Measurements from ENCODE around the gene CLIP1. TPM values are rescaled to one million over a fixed set of nuclear protein-coding genes. Genes with fewer than 3 reads are reported as not detected.

CLIP1 gene
- total RNA-seq, 2 experiments from 2014 or later: 11.2 to 25.6 TPM

GRCh38 chr12:122345042-122345441, 77.4 kb downstream of the CLIP1 start:
- H3K79me2 ChIP-seq (ENCODE audit: insufficient read depth, low read depth, low read length): no peaks in the 10 kb centered on the region
- intact Hi-C loops (cut with micrococcal nuclease; ENCODE audit: unreplicated experiment): no loop called here
- H3K27ac ChIP-seq (ENCODE audit: low read depth, low read length, poor library complexity, severe bottlenecking): no peak overlapping the region
- H2AFZ ChIP-seq (ENCODE audit: low read length): no peak overlapping the region
- no TSS peak for BruUV-seq (replicated peaks)
- no peak for TF ChIP-seq CTCF (conservative IDR thresholded peaks at IDR 0.05; ENCODE audit: low read length)
- TF ChIP-seq EZH2phosphoT487 (IDR thresholded peaks at IDR 0.05; ENCODE audit: borderline replicate concordance, low read depth, low read length): no peak
- no peaks in the 10 kb centered on the region for H3K36me3 ChIP-seq (ENCODE audit: insufficient read depth, low read length)
- no peaks in the 10 kb centered on the region for H3K4me1 ChIP-seq (ENCODE audit: insufficient read depth, low read length, poor library complexity, severe bottlenecking)
- CTCF ChIA-PET (ENCODE audit: unreplicated experiment): no interaction called here
- POLR2A ChIA-PET: interaction anchor here (0.7 kb wide), 1 partner anchor 22 kb away, joined by 3 read pairs; no protein-coding TSS in a partner anchor
- H4K20me1 ChIP-seq (ENCODE audit: insufficient read depth, low read length): no peaks in the 10 kb centered on the region
- no peaks in the 10 kb centered on the region for H3K9me2 ChIP-seq (ENCODE audit: insufficient read depth, low read length)
- H3K4me3 ChIP-seq (ENCODE audit: low read depth, low read length, poor library complexity, severe bottlenecking): no peak overlapping the region
- H3K9me3 ChIP-seq (ENCODE audit: low read length): no peaks in the 10 kb centered on the region
- no peak for DNase-seq (ENCODE audit: low spot score)
- no peak overlapping the region for H3K4me2 ChIP-seq (ENCODE audit: low read length)

- TF ChIP-seq EZH2phosphoT487 (IDR thresholded peaks at IDR 0.05; ENCODE audit: borderline replicate concordance, low read depth, low read length): no peak
- TF ChIP-seq CTCF (conservative IDR thresholded peaks at IDR 0.05; ENCODE audit: low read length): peak; percentile 98
- peak; percentile 69 for DNase-seq (ENCODE audit: low spot score)
- Histone ChIP-seq H3K9me3 (ENCODE audit: low read length) (no peaks in the 10 kb centered on the region), H3K27ac (ENCODE audit: low read depth, low read length, poor library complexity, severe bottlenecking) (no peak overlapping the region), H3K79me2 (ENCODE audit: insufficient read depth, low read depth, low read length) (no peaks in the 10 kb centered on the region), H4K20me1 (ENCODE audit: insufficient read depth, low read length) (no peaks in the 10 kb centered on the region), H3K9me2 (ENCODE audit: insufficient read depth, low read length) (no peaks in the 10 kb centered on the region), H3K4me2 (ENCODE audit: low read length) (no peak overlapping the region), H3K4me3 (ENCODE audit: low read depth, low read length, poor library complexity, severe bottlenecking) (no peak overlapping the region), H3K4me1 (ENCODE audit: insufficient read depth, low read length, poor library complexity, severe bottlenecking) (no peaks in the 10 kb centered on the region), H2AFZ (ENCODE audit: low read length) (no peak overlapping the region), H3K36me3 (ENCODE audit: insufficient read depth, low read length) (no peaks in the 10 kb centered on the region)
- ChIA-PET CTCF (ENCODE audit: unreplicated experiment) (no interaction called here), POLR2A (interaction anchor here (0.7 kb wide), 2 partner anchors 73 to 1398 kb away, joined by 3 read pairs; no protein-coding TSS in a partner anchor)
- BruUV-seq (replicated peaks): no TSS peak
- intact Hi-C loops (cut with micrococcal nuclease; ENCODE audit: unreplicated experiment): loop anchor here (2.0 to 5.0 kb wide), 2 partner anchors 136 to 417 kb away; partner anchors contain the start of gene DENR
Observed at GRCh38 chr12:122336015-122336946, 86.2 kb downstream of the CLIP1 start.
